AG10803 (cell line): ENCODE data around the gene CKAP2.
"Not testable (repeated sequence)": the region's sequence is repeated elsewhere in the genome, so short reads cannot be mapped to it uniquely, and the experiment has no call there.

Experiments
- DNase-seq: peaks from one replicate; pipeline ENCODE4 v3.0.0; 2010; ENCODE audit warnings: low read depth
- H3K4me3 ChIP-seq: 2 replicates; pipeline ENCODE4 v1.5.1; 2011; ENCODE audit warnings: mild to moderate bottlenecking, low read length, control low read depth

Gene CKAP2

DNA sequence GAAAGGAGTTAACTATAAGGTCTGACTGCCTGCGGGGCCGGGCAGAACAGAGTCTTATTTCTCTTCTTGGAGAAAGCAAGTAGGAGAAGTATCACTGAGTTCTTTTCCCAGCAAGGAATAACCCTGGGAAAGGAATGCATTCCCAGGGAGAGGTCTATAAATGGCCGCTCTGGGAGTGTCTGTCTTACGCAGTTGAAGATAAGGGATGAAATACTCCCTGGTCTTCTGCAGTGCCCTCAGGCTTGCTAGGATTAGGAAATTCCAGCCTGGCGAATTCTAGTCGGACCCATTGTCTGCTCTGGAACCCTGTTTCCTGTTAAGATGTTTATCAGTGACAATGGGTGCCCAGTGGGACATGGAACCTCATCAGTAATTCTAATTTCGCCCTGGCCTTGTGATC lies 47.0 kb downstream of the CKAP2 start:
- not testable (repeated sequence) for DNase-seq

DNA sequence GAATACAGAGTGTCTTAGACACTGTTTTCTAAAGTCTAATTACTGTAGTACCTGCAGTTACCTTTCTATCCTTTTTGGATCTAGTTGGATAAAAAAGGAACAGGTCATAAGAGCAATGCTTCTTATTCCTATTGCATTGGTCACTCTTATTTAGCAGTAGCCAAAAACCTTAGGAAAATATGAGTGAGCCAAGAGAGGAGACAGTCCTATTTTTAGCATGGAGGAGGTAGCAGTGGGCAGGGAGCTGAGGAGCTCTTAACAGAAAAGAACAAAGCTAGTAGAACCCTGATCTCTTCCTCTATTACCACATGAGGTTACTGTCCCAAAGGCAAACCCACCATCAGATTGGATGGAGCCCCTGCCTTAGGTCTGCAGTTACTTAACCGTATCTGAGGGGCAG lies 50.6 kb downstream of the CKAP2 start:
- DNase-seq, H3K4me3 ChIP-seq: not testable (repeated sequence)

More for the DNA sequence above, 47.0 kb downstream of the CKAP2 start:
- not testable (repeated sequence) for H3K4me3 ChIP-seq

DNA sequence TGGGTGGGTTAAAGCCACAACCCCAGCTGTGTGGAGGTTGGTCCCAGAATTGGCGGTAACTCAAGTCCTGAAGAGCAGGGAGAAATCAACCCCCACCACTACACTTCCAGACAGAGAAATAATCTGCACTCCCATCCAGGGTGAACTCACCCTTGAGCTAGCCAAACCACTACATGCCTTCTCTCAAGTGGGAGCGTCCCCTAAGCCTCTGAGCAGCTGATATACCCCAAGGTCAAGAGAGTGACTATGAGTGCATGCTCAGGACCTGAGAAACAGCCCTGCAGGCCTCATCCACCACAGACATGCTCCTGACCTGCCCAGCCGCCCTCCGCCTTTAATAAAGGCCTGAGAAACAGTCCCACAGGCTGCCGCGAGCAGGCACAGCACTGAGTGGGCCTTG lies 54.3 kb downstream of the CKAP2 start:
- not testable (repeated sequence) for DNase-seq, H3K4me3 ChIP-seq

DNA sequence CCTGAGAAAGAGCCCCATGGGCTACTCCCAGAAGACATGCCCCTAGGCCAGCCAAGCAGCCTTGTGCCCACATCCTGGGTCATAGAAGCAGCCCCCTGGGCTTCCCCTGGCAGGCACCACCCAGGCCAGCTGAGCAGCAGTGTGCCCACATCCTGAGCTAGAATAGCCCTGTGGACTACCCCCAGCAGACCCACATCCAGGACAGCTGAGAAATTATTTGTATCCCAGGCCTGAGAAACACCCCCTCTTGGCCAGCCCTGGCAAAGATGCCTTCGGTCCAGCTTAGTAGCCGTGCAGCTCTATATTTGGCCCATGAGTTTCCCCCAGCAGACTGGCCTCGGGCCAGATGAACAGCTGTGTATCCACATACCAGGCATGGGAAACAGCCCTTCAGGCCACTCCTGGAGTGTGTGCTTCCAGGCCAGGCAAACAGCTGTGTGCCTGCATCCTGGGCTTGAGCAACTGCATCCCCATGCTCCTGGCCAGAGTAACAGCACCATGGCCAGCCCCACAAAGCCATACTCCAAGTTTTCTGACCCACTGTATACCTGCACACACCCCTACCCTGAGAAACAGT lies 55.0 kb downstream of the CKAP2 start:
- H3K4me3 ChIP-seq, DNase-seq: not testable (repeated sequence)

DNA sequence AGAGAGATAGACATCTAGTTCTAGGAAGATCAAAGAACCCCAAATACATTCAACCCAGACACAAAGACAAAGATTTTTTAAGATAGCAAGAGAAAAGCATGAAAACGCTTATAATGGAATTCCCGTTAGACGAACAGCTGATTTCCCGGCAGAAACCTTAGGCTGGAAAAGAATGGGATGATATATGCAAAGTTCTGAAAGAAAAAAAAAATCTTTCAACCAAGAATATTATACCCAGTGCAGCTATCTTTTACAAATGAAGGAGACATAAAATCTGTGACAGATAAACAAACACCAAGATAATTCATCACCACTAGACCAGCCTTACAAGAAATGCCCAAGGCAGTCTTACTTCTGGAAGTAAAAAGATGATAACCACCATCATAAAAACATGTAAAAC lies 56.3 kb downstream of the CKAP2 start:
- not testable (repeated sequence) for H3K4me3 ChIP-seq, DNase-seq

DNA sequence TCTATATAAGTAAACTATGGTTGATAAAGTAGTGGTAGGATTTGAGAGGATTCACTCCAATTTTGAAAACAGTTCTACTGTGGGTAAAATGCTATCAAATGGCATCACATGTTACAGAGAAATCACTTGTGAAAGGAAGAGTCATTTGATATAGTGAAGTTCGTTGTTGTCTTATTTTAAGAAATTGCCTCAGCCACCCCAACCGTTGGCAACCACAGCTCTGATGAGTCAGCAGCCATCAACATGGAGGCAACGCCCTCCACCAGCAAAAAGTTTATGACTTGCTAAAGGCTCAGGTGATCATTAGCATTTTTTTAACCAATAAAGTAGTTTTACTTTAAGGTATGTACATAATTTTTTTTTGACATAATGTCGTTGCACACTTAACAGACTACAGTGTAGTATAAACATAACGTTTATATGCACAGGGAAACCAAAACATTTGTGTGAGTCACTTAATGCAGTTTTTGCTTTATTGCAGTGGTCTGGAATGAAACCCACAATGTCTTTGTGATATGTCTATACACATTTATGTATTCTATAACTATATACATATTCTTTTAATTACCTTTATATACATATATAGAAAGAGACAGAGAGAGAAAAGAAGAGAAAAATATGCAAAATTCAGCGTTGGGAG lies 58.8 kb downstream of the CKAP2 start:
- DNase-seq: peak; percentile 1
- not testable (repeated sequence) for H3K4me3 ChIP-seq

DNA sequence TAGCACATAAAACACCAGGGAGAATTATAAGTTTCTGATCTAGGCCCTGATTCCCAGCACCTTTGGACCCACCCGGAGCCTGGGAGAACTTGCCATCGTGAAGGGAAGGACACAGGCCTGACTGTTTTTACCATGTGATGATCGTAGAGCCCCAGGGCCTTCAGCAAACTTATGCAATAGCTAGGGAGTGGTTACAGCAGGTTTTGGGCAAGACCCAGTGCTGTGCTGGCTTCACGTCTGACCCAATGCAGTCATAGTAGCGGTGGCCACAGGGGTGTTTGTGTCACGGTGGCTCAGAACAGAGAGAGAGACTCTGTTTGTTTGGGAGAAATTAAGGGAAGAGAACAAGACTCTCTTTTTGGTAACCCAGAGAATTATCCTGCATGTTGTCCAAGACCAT lies 68.0 kb downstream of the CKAP2 start:
- H3K4me3 ChIP-seq, DNase-seq: not testable (repeated sequence)
